ENCODE data around the gene LINC01488.

Gene LINC01488

DNA sequence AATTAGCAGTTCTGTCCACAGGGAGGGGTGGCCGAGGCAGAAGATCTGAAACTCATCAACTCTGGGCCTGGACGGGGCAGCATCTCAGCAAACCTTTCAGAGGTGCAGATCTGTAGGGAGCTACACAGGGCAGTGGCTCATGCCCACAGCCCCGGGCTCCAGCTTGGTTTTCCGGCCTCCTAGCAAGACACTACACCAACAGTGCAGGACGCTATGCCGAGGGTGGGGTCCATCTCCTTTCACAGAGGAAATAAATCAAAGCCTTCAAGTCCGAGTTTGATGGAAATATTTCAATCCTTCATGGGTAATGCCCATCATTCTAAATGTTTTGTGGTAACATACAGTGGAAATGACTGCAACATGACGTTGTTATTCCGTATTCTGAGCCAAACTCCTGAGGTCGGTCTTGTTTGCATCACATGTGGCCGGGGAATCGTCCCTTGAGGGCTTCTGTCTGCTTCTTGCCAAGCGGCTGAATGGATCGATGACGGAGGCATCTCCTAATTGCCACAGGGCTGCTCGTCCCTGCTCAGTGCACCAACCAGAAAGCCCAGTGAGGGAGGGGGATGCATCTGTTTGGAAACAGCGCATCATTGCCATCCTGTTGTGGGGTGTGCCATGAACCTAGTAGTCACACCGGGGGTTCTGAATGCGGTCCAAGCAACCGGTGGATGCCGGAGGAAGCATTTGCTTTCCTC is 30.0 kb downstream of the LINC01488 start:
- peak; percentile 76 for DNase-seq

DNA sequence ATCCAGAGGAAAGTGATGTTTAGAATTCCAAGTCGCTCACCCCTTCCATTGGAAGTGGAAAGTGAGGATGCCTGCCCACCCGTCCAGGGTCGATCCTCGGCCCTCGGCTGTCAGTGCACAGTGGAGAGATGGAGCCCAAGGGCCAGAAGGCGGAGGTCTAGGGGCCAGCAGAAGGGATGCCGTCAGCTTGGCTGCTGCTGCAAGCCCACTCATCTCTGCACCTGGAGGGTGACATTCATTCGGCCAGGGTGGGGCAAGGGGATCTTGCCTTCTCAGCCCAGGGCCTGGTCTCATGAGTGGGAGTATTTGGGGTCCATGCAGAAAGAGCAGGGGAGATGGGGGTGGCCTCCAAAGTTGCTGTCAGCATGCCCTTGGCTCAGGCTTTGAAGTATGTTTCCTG is 30.7 kb downstream of the LINC01488 start:
- DNase-seq = no peak

DNA sequence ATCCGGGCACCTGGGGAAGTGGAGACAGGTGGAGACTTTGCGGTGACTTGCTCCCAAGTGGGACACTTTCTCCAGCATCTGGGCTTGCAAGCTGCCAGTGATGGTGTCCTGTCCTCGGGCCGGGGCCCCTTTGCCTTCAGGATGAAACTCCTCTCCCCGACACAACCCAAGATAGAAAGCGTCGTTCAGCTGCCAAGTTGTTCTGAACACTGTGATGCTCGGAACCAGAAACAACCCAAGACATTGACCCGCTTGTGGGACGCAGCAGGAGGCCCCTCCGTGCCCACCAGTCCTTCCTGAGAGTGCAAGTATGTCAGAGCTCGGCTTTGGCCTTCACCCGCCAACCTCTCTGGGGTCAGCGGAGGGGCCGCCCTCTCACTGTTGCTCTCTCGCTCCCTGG is 31.3 kb downstream of the LINC01488 start:
- DNase-seq = no peak

DNA sequence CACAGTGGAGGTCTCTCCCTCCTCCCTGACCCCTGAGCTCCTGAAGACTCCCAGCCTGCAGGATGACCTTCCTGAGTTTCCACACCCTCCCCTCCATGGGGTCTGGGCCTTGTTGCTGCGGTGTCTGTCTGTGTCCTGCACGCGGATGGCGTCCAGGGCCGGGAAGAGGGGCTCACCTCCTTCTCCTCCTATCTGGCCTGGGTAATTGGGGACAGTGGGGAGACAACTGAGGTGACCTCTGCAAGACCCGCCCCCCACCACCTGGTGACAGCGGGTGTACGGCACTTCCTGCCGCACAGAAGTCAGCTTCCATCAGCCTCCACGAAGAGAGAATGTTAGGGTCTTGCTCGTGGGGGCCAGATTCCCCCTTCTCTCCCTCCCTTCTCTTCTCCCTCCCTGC is 31.7 kb downstream of the LINC01488 start:
- no peak for DNase-seq

DNA sequence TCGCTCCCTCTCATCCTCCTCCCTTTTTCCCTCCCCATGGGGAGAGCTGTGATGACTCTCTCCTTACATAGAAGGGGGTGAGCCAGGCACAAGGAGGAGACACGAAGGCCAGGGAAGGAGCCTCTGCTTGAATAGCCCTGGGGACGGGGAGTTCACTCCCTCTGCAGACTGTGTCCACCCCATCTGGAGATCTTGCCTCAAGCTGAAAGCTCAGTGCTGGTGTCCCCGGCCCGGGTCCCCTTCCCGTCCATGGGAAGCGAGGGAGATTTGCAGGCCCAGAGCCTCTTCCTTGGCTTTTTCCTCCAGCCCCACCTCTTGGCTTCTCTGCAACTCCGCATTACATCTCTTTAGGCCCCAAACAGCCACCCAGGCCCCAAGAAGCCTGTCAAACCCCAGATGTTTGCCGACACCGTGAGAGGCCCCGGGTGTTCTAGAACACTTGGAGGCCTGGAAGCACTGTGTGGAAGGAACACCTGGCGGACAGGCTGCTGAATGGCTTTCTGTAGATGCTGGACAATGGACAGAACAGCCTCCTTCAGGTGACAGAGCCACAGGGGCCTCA is 32.3 kb downstream of the LINC01488 start:
- no peak for DNase-seq

DNA sequence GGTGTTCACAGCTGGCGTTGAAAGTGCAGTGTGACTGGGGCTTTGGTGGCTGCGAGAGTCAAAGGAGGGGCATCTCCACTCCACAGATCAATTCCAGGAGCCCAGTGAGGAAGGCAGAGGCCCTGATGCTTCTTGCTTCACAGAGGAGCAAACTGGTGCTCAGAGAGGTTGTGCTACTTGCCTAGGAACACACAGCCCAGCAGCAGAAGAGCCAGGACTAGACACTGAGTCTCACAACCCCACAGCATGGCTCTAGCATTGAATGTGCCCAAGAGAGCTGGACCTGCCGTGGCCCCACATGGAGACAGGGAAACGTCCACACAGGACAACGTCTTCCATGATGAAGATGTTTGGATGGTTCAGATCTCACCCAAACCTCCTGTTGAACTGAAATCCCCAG is 33.3 kb downstream of the LINC01488 start:
- DNase-seq = no peak

DNA sequence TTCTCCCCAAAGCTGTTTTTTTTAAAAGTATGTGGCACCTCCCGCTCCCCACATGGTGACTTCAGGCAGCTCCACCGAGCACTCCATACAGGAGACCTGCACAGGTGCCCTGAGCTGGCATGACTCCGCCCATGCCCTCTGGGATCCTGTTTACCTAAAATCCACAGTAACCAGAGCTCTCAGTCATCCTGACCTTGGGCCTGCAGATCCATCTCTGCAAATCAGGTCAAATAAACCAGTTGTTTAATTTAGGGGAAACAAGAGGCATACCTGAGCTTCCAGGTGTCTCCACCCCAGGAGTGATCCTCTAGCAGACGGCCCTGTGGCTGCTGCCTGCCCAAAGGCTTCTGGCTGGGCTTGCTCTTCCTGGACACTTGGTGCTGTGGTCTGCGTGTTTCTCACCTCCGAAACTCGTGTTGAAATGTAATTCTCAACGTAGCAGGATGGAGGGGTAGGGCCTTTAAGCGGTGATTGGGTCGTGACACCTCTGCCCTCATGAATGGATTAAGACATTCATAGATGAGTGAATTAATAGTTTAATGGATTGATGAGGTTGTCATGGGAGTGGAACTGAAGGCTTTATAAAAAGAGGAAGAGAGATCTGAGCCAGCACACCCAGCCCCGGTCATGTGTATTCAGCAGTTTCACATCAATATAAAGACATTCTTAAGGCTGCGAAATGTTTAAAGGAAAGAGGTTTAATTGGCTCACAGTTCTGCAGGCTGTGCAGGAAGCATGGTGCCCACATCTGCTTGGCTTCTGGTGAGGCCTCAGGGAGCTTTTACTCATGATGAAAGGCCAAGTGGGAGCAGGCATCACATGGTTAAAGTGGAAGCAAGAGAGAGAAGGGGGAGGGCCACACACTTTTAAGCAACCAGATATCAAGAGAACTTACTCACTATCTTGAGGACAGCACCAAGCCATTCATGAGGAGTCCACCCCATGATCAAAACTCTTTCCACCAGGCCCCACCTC is 34.1 kb downstream of the LINC01488 start:
- DNase-seq = no peak

DNA sequence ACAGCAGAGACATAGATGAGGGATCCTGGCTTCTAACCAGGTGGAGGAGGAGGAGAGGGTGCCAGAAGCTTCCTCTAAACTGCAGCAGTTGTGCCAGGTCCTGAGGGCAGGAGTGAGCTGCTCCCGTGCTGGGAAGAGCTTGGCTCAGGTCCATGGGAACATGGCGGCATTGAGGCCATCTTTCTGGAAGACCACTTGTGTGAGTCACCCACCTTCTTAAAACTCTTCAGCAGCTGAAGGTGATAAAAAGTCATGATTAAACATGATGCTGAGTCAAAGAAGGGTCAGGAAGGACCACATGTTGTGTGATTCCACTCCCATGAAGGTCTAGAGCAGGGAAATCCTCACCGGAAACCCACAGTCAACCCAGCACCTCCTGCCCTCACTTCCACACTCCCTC is 35.1 kb downstream of the LINC01488 start:
- DNase-seq = peak; percentile 45

DNA sequence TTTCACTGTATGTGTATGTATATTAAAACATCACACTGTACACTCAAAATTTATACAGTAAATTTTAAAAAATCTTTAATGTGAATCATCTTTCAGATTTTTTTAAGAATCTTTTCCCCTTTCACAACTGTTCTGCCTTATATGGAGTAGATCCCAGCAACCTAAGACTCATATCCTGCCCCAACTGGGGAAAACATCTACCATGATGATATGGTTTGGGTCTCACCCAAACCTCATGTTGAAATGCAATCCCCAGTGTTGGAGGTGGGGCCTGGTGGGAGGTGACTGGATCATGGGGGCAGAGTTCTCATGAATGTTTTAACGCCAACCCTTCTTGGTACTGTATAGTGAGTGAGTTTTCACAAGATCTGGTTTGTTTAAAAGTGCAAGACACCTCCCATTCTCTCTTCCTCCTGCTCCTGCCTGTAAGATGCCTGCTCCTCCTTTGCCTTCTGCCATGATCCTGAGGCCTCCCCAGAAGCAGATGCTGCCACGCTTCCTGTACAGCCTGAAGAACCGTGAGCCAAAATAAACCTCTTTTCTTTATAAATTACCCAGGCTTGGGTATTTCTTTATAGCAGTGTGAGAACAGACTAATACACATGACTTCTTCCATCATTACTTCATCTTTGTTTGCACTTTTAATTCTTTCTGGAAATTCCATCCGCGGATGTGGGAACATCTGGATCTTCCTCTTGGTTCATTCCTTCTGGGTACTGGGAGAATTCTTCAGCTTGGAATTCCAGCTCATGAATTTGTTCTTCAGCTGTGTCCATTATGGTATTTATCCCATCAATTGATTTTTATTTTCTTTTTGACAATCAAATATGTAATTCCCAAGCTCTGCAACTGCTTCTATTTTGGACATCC is 36.9 kb downstream of the LINC01488 start:
- peak; percentile 95 for DNase-seq

DNA sequence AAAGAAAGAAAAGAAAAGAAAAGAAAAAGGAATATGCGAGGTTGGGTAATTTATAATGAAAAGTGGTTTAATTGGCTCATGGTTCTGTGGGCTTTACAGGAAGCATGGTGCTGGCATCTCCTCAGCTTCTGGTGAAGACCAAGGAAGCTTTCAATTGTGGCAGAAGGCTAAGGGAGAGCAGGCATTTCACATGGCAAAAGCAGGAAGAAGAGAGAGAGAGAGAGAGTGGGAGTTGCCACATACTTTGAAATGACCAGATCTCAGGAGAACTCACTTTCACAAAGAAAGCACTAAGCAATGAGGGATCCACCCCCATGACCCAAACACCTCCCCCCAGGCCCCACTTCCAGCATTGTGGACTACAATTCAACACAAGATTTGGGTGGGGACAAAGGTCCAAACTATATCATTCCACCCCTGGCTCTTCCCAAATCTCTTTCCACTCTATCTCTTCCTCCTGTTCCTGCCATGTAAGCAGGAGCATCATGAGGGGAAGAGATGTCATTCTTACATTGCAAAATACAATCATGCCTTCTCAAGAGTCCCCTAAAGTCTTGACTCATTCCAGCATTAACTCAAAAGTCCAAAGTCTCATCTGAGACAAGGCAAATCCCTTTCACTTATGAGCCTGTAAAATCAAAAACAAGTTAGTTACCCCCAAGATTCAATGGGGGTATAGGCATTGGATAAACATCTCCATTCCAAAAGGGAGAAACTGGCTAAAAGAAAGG is 38.9 kb downstream of the LINC01488 start:
- peak; percentile 14 for DNase-seq

DNA sequence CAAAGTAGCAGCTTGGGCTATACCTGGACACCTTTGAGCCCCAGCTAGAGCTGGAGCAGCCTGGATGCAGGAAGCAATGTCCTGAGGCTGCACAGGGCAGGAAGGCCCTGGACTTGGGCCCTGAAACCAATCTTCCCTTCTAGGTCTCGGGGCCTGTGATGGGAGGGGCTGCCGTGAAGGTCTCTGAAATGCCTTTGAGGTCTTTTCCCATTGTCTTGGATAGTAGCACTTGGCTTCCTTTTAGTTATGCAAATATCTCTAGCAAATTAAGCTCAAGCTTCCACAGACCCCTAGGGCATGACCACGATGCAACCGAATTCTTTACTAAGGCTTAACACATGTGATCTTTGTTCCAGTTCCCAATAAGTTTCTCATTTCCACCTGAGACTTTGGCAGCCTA is 40.0 kb downstream of the LINC01488 start:
- no peak for DNase-seq

DNA sequence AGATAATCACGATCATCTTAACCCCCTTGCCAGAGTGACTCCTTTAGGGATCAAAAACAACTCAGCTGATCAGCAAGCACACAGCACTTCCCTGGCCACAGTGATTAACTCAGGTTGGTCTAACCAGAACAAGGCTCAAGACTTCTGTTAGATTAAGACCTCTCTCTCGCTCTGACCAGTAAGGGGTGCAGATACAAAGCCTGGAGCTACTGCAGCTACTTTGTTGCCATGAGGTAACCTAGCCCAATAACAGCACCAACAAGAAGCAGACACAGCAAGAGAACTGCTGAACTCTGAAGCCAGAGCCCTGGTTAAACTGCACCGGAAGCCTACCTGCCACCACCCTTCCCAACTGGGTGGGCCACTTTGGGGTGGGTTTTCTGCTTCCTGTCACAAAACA is 42.0 kb downstream of the LINC01488 start:
- DNase-seq = no peak

DNA sequence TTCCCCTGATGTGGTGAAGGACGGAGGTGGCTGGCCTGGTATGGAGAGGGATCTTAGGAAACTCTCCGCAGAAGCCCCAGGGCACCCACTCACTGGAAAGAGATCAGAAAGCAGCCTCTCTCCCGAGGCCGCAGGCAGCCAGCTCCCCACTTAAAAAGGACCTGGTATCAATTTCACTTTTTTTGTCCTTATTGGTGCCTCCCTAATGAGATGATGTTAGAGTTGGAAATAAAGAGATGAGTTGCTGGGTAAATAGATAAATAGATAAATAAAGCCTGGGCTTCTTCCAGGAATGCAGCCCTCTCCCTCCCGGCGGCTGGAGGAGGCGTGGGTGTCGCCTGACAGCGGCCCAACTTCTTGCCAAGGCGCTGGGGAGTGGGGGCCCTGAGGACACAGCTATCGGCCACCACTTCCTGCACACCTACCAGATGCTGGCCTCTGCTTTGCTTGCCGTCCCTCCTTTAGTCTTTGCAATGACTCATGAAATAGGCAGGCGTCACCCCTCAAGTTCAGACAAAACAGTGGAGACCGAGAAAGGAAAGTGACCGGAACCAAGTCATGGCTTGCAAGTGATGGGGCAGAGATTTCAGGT is 42.9 kb downstream of the LINC01488 start:
- DNase-seq = peak; percentile 21

DNA sequence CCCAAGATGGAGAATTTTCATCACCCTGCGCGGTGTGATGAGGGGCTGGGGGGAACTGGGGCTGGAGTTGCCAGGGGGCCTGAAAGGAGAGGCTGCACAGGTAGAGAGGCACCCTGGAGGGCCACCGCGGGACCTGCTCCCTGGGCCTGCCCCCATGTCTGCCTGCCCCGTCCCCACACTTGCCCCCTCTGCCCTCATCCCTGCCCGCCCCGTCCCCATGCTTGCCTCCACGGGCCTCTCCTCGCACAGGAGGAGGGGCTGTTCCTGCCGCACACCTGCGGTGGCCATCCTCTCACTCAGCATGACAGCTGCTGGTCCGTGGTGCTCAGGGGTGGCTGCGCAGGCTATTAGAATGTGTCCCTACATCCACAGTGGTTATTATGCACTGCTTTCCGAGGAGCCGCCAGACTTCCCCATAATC is 43.5 kb downstream of the LINC01488 start:
- no peak for DNase-seq

DNA sequence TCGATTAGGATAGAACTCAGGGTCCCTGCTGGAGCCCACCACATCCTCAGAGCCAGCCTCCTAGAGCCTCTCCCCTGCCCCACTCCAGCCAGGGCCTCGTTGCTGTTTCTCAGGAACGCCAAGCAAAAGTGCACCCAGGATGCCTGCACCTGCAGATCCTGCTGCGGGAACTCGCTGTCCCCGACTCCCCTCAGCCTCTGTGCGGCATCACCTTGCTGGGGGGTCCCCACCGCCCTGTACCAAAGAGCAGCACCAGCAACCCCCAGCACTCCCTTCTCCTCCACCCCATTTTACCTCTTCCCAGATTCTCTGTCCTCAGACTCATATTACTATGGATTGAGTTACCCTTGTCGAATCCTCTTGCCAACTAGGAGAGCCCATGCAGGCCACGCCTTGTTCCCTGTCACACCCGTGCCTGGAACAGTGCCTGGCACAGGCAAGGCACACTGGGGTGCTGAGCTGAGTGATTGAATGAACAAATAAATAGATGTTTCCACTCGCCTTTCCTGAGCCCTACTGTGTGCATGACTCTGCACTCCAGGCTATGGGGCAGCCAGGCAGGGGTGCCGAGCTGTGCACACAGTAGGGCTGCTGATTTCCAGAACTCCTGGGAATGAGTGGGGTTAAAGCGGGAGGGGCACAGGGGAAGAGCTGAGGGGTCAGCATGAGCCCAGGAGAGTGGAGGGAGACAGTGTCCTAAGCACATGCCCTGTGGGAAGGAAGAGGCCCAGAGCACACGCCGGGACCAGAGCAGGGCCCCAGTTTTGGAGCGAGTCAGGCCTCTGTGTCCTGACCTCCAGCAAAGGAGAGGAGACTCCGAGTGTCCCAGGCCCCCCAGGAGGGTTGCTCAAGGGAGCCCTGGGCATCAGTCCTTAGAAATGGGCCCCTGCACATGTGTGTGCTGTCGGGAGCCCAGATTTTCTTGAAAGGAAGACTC is 44.3 kb downstream of the LINC01488 start:
- DNase-seq = no peak

DNA sequence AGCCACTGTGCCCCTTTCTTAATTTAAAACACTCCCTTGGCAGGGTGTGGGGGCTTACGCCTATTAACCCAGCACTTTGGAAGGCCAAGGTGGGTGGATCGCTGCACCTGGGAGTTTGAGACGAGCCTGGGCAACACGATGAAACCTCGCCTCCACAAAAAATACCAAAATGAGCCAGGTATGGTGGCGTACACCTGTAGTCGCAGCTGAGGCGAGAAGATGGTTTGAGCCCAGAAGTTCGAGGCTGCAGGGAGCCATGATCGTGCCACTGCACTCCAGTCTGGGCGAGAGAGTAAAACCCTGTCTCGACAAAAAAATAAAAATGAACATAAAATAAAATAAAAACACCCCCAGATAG is 45.0 kb downstream of the LINC01488 start:
- DNase-seq = no peak

DNA sequence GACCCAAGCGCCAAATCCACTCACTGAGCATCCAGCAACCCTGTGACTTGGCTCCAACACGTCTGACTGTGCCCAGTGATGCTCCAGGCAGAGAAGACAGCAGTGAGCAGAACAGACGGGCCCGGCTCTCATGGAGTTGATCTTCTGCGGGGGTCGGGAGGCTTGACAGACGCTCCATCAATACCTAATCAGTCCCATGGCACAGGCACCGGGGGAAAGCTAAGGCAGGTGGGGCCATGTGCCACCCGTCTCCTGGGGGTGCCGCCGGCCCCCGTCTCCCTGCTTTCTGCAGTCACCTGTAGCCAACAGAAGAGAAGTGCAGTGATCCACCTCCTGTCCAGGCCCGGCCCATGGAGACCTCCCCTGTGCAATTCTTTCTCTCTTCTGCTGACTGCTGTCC is 47.5 kb downstream of the LINC01488 start:
- no peak for DNase-seq

DNA sequence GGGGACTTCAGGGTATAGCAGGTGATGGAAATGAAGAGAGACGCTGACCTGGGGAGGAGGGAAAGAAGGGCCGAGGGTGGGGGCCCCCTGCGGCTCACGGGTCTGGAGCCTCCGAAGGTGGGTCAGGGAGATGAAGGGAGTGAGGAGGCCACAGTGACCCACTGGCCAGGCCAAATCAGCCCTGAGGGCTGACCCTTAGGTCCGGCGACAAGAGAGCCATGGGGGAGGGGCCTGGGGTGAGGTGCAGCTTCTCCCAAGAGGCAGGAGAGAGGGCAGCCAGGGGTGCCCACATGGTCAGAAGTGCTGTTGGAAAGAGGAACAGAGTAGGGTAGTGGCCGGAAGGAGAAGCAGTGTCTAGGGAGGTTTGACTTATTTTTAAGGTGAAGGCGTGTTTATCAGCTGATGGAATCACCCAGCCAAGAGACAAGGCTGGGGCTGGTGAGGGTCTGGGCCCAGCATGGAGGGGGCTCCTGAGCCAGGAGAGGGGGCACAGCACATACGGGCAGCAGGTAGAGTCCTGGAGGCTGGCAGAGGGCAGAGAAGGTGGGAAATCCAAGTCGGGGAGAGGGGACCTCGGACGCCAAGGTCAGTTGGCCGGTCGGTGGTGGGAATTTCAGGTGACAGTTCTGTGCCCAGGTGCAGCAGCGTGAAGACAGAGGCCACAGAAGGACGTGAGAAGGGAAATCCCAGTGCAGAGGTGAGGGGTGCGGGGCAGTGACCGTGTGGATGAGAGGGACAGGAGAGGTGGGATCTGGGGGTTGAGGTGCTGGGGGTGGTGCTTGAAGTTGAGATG is 49.0 kb downstream of the LINC01488 start:
- DNase-seq = no peak

DNA sequence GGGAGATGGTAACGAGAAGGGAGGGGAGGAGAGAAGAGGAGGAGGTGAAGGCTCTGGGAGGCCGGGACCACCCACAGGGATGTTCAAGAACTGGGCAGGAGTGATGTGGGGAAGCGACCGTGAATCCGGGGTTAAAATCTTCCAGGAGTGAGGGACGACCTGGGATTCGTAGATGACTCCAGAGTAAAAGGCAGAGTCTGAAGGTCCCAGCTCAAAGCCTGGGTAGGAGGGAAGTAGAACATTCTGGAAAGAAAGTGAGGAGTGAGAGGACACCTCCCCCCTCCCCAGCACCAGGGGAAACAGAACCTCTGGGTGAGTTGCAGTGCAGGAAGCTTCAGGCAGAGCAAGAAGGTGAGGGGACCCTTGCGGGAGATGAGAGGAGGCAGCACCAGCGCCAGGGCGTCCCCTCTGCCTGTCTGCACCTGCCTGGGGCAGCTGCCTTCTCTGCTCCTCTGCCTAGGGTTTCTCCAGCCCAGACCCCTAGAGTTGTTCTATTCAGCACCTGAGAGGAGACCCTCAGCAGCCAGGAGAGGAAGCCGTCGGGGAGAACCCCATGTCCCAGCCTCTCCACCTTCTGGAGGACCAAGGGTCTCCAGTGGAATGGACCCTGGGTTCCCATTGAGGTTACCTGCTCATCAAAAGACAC is 49.7 kb downstream of the LINC01488 start:
- DNase-seq = no peak
